ENCODE results near the gene CORT. TPM values are rescaled to one million over a fixed set of nuclear protein-coding genes. Genes with fewer than 3 reads are reported as not detected.
"Not testable (repeated sequence)": the region's sequence is repeated elsewhere in the genome, so short reads cannot be mapped to it uniquely, and the experiment has no call there.

CORT gene
- total RNA-seq, 2 donors from 2014 or later, result 0.34 to 0.52 TPM

DNA sequence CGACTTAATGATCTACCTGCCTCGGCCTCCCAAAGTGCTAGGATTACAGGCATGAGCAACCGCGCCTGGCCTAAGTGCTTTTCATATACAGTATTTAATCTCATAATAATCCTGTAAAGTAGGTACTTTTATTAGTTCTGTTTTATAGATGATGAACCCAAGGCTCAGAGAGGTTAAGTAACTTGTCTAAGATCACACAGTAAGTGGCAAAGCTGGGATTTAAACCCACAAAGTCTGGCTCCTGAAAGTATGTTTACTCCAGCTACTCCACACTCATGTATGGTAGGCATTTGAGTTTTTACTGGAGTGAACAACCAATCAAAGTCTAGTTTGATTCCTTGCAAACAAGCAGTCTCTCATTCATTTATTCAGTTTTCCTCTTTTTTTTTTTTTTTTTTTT is 20.2 kb downstream of the CORT start:
- ATAC-seq (no peak), DNase-seq (no peak)
- intact Hi-C loops (cut with DNase I, micrococcal nuclease), result no loop called here

- intact Hi-C loops (cut with DNase I, micrococcal nuclease), result no loop called here
- DNase-seq (no peak), ATAC-seq (peak; percentile 5)
These were observed 21.8 kb downstream of the CORT start for GRCh38 chr1:10471411-10472219.

- ATAC-seq (peak; percentile 83), DNase-seq (peak; percentile 95 to 96)
- intact Hi-C loops (cut with DNase I, micrococcal nuclease), result no loop called here
These were observed 22.7 kb downstream of the CORT start, which contains the start of gene DFFA for GRCh38 chr1:10472220-10473144. Gene DFFA (minus strand): TSS chr1:10472529. CDS start chr1:10472458, 71 bp downstream.

DNA sequence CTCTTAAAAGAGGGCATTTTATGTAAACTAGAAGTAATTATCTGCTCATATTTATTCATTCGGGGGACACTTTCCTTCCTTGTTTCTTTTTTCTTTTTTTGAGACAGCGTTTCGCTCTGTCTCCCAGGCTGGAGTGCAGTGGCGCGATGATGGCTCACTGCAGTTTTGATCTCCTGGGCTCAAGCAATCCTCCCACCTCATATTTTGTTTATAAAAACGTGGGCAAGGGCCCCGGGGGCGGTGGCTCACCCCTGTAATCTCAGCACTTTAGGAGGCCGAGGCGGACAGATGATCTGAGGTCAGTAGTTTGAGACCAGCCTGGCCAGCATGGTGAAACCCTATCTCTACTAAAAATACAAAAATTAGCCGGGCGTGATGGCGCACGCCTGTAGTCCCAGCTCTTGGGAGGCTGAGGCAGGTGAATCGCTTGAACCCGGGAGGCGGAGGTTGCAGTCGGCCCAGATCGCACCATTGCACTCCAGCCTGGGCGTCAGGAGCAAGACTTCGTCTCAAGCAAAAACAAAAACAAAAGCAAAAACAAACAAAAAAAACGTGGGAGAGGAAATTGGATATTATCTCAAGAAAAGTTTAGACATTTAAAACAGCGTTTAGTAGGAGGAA is 23.4 kb downstream of the CORT start:
- intact Hi-C loops (cut with DNase I, micrococcal nuclease), result no loop called here
- DNase-seq, result no peak
- ATAC-seq, result no peak

DNA sequence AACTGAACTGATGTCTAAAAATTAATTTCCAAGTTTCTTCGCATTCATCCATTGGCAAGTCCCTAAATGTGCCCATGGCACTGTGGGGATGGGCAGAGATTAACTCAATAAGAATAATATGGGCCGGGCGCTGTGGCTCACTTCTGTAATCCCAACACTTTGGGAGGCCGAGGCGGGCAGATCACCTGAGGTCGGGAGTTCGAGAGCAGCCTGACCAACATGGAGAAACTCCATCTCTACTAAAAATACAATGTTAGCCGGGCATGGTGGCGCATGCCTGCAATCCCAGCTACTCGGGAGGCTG is 24.4 kb downstream of the CORT start:
- DNase-seq; ATAC-seq; intact Hi-C loops (cut with DNase I, micrococcal nuclease): not testable (repeated sequence)

- ATAC-seq, result peak; percentile 87
- DNase-seq, result peak; percentile 90 to 92
- intact Hi-C loops (cut with DNase I, micrococcal nuclease), result no loop called here
These were observed 25.0 kb downstream of the CORT start, which contains the start of gene PEX14 for GRCh38 chr1:10474613-10475507. Gene PEX14 (plus strand): TSS chr1:10474950. CDS start chr1:10474967, 17 bp downstream.

- DNase-seq (peak; percentile 30), ATAC-seq (peak; percentile 43)
- intact Hi-C loops (cut with DNase I, micrococcal nuclease), result no loop called here
These were observed 25.7 kb downstream of the CORT start for GRCh38 chr1:10475510-10475909.

DNA sequence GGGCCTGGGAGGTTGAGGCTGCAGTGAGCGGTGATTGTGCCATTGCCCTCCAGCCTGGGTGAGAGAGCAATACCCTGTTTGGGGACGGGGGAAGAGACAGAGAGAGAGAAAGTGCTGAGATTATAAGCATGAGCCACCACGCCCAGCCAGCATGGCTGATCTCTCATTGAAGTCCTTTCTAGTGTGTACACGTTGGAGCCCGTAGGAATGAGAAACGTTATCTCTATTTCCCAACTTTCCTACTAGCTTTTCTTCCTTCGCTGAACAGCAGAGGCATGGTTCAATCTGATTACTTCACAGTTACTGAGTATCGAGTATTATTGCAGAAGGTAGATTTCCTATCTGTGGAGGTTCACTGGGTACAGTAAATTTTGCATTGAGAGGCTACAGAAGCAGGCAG is 29.5 kb downstream of the CORT start:
- DNase-seq, result no peak
- no peak for ATAC-seq
- intact Hi-C loops (cut with DNase I, micrococcal nuclease), result no loop called here

DNA sequence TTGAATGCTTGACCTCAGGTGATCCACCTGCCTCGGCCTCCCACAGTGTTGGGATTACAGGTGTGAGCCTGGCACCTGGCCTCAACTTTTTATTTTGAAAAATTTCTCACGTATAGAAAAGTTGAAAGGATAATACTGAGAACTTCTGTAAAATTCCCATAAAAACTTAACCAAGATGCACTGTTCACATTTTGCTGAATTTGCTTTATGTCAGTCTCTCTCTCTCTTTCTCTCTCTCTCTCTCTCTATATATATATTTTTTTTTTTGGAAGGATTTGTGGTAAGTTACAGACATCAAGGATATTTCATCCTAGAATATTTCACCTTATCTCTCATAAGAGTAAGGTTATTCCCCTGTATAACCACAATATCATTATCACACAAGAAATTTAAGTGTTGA is 30.8 kb downstream of the CORT start:
- no peak for ATAC-seq
- no peak for DNase-seq
- intact Hi-C loops (cut with DNase I, micrococcal nuclease), result no loop called here

DNA sequence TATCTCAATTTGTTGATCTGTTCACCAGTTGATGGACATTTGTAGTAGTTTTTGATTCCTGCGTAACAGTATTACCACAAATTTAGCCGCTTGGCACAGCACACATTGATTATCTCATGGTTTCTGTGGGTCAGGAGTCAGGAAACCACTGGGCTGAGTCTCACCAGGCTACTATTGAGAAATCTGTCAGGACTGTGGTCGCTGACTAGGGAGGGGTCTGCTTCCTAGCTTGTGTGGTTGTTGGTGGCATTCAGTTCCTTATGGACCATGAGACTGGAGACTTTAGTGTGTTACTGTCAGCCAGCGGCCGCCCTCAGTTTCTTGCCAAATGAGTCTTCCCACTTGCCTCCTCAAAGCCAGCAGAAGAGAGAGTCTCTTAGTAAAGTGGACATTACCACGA is 34.7 kb downstream of the CORT start:
- DNase-seq (no peak), ATAC-seq (no peak)
- intact Hi-C loops (cut with DNase I, micrococcal nuclease), result no loop called here

DNA sequence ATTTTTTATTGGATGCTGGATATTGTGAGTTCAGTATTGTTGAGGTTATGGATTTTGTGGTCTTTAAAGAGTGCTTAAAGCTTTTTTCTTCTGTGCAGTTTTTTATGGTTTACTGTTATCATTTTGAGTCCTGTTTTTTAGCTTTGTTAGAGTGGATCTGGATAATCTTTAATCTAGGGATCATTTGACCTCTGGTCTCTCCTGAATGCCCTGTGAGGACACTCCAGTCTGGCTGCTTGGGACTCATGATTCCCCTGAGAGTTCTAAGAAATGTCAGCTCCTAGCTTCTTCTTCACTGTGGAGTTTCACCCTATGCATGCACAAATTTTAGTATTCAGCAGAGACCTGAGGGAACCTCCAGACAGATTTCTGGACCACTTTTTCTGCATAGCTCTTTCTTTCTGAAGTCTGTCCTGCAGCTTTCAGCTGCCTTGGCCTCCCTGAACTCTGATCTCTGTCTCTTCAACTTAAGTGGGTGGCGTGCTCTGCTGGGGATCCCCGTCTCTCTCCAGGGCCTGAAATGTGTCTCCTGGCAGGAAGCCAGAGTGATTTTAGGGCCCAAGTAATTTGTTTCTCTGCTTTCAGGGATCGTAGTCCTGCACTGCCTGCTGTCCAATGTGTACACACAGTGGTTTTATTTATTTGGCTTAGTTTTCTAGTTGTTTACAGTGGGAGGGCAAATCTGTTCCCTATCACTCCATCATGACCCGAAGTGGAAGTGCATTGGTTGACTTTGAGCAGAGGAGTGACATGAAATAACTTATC is 39.6 kb downstream of the CORT start:
- intact Hi-C loops (cut with DNase I, micrococcal nuclease), result loop anchor here in 1 of 2 donors (10.0 kb wide), 2 partner anchors 55 to 115 kb away; partner anchors contain the start of gene CENPS
- peak; percentile 67 for ATAC-seq
- DNase-seq, result no peak

GRCh38 chr1:10490286-10490970 is 40.6 kb downstream of the CORT start:
- no peak for ATAC-seq

GRCh38 chr1:10494418-10494753 is 44.6 kb downstream of the CORT start:
- DNase-seq (no peak), ATAC-seq (no peak)
- intact Hi-C loops (cut with DNase I, micrococcal nuclease), result loop anchor here in 1 of 2 donors (10.0 kb wide), 2 partner anchors 60 to 120 kb away; partner anchors contain the start of gene CENPS

More at GRCh38 chr1:10490286-10490970, 40.6 kb downstream of the CORT start:
- intact Hi-C loops (cut with DNase I, micrococcal nuclease), result loop anchor here in 1 of 2 donors (10.0 kb wide), 2 partner anchors 56 to 116 kb away; partner anchors contain the start of gene CENPS
- DNase-seq, result no peak

- intact Hi-C loops (cut with DNase I, micrococcal nuclease), result loop anchor here in 1 of 2 donors (10.0 kb wide), 2 partner anchors 60 to 120 kb away; partner anchors contain the start of gene CENPS
- ATAC-seq (peak; percentile 90), DNase-seq (peak; percentile 55 to 87)
These were observed 45.1 kb downstream of the CORT start for GRCh38 chr1:10494754-10495474.

DNA sequence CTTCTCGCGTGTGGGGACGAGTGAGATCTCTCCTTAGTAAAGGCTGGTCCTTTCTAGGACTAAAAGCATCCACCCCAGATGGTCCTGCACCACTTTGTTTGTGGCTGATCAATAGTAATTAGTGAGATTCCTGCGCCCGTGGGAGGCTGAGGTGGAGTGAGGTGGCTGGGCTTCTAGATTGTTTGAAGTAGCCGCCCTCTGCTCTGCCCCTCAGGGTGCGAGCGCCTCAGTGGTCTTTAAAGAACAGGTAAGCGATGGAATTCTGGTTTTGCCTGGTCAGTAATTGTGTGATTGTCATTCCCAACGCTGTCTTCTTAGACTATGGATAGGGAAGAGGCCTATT is 45.6 kb downstream of the CORT start:
- no peak for ATAC-seq
- intact Hi-C loops (cut with DNase I, micrococcal nuclease), result loop anchor here in 1 of 2 donors (10.0 kb wide), 2 partner anchors 61 to 121 kb away; partner anchors contain the start of gene CENPS

DNA sequence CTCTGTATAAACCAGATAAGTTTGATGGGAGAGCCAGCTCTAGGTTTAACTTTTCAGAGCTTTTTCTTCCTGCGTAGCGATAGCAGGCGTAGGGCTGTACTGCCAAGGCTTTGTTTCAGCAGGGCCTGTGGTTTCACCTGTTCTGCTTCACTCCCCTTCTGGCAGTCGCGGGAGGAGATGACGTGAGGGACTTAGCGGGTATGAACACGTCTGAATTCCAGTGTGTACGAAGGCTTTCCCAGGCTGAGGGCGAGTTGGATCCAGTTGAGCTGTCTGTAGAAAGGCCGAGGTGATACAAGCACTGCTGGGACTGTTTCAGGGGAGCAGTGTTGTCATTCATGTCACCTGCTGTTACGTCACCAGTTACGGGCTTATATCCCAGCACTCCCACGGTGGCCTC is 46.1 kb downstream of the CORT start:
- intact Hi-C loops (cut with DNase I, micrococcal nuclease), result loop anchor here in 1 of 2 donors (10.0 kb wide), 2 partner anchors 61 to 121 kb away; partner anchors contain the start of gene CENPS
- ATAC-seq, result no peak
- no peak for DNase-seq

More for the DNA sequence above, 45.6 kb downstream of the CORT start:
- no peak for DNase-seq
